K562 (cell line): Measurements from ENCODE around the gene GNAI2.

ENCODE experiments used
- E2F1 ChIP-seq: sonication (generic); formaldehyde crosslinking; IDR thresholded peaks from 2 replicates; pipeline ENCODE4 v1.8.1; 2023; ENCODE audit warnings: mild to moderate bottlenecking, missing genetic modification reagents, moderate library complexity
- MYBL2 ChIP-seq, 2 experiments: fragments of 450-650 bp in 1 of 2; sonication (generic) in 1 of 2; formaldehyde crosslinking in 1 of 2; IDR thresholded peaks; 2 replicates each; pipeline versions ENCODE4 v1.6.1 to v1.8.1; 2017 to 2022; ENCODE audit warnings: borderline replicate concordance in 1 of 2, inconsistent platforms in 1 of 2, low read depth in 1 of 2, mild to moderate bottlenecking in 1 of 2, missing genetic modification reagents in 1 of 2, moderate library complexity in 1 of 2
- PHB2 ChIP-seq: fragments of 450-650 bp; IDR thresholded peaks from 2 replicates; pipeline ENCODE4 v1.6.1; 2017; ENCODE audit warnings: low read depth
- PKNOX1 ChIP-seq: fragments of 450-650 bp; IDR thresholded peaks from 2 replicates; pipeline ENCODE4 v1.6.1; 2016
- TFAM ChIP-seq: fragments of 250-450 bp; sonication (Bioruptor Pico); conservative IDR thresholded peaks from 2 replicates; pipeline ENCODE4 v1.5.0; 2021; ENCODE audit warnings: mild to moderate bottlenecking, moderate library complexity
- ZNF274 ChIP-seq: IDR thresholded peaks from 2 replicates; pipeline ENCODE4 v1.6.1; 2011; ENCODE audit warnings: low read depth, mild to moderate bottlenecking, low read length, moderate library complexity, borderline replicate concordance
- ZNF384 ChIP-seq: IDR thresholded peaks from 2 replicates; pipeline ENCODE4 v1.6.1; 2012; ENCODE audit warnings: low read depth, low read length, improper control_type of control experiment
- ZNF707 ChIP-seq: fragments of 250-450 bp; sonication (Bioruptor Pico); conservative IDR thresholded peaks from 2 replicates; pipeline ENCODE4 v1.8.0; 2022; ENCODE audit warnings: inconsistent platforms, mild to moderate bottlenecking, moderate library complexity
- ZNF75A ChIP-seq: fragments of 450-650 bp; formaldehyde crosslinking; IDR thresholded peaks from 2 replicates; pipeline ENCODE4 v1.4.0; 2020; ENCODE audit warnings: mild to moderate bottlenecking
- TF ChIP-seq, protein P1 (sequence below), 3 experiments: IDR thresholded peaks in 2 of 3; conservative IDR thresholded peaks in 1 of 3; 2 replicates each; pipeline ENCODE4 v1.5.1; 2011 to 2012; ENCODE audit warnings: low read length in 3 of 3, mild to moderate bottlenecking in 3 of 3, control low read depth in 2 of 3, improper control_type of control experiment in 1 of 3, inconsistent platforms in 1 of 3, low read depth in 1 of 3, mixed read lengths in 1 of 3, moderate library complexity in 1 of 3; ENCODE audit not compliant: insufficient read depth in 2 of 3
- TF ChIP-seq, protein P2 (sequence below): fragments of 250-450 bp; sonication (Bioruptor Pico); IDR thresholded peaks from 2 replicates; pipeline ENCODE4 v1.8.0; 2022; ENCODE audit warnings: moderate library complexity, mild to moderate bottlenecking, inconsistent platforms
- TF ChIP-seq, protein P3 (sequence below): sonication (generic); formaldehyde crosslinking; IDR thresholded peaks from 2 replicates; pipeline ENCODE4 v1.9.0; 2022; ENCODE audit warnings: mild to moderate bottlenecking, missing genetic modification reagents

GRCh38 chr3:50217681-50218080 lies 18.3 kb upstream of the GNAI2 start:
- TF ChIP-seq, protein P1, sequence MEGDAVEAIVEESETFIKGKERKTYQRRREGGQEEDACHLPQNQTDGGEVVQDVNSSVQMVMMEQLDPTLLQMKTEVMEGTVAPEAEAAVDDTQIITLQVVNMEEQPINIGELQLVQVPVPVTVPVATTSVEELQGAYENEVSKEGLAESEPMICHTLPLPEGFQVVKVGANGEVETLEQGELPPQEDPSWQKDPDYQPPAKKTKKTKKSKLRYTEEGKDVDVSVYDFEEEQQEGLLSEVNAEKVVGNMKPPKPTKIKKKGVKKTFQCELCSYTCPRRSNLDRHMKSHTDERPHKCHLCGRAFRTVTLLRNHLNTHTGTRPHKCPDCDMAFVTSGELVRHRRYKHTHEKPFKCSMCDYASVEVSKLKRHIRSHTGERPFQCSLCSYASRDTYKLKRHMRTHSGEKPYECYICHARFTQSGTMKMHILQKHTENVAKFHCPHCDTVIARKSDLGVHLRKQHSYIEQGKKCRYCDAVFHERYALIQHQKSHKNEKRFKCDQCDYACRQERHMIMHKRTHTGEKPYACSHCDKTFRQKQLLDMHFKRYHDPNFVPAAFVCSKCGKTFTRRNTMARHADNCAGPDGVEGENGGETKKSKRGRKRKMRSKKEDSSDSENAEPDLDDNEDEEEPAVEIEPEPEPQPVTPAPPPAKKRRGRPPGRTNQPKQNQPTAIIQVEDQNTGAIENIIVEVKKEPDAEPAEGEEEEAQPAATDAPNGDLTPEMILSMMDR (IDR thresholded peaks at IDR 0.05 in 2 of 3, conservative IDR thresholded peaks at IDR 0.05 in 1 of 3; ENCODE audit: insufficient read depth in 2 of 3, low read depth in 1 of 3, low read length in 3 of 3), result no peak
- no peak for TF ChIP-seq E2F1 (CRISPR knock-in tag)
- TF ChIP-seq MYBL2 (IDR thresholded peaks at IDR 0.05; ENCODE audit: low read depth), result no peak
- TF ChIP-seq MYBL2 (CRISPR knock-in tag; IDR thresholded peaks at IDR 0.05; ENCODE audit: borderline replicate concordance), result no peak
- no peak for TF ChIP-seq ZNF384
- no peak for TF ChIP-seq ZNF75A (CRISPR knock-in tag)
- TF ChIP-seq, protein P2, sequence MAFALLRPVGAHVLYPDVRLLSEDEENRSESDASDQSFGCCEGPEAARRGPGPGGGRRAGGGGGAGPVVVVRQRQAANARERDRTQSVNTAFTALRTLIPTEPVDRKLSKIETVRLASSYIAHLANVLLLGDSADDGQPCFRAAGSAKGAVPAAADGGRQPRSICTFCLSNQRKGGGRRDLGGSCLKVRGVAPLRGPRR (CRISPR knock-in tag), result no peak
- no peak for TF ChIP-seq PHB2
- TF ChIP-seq, protein P3, sequence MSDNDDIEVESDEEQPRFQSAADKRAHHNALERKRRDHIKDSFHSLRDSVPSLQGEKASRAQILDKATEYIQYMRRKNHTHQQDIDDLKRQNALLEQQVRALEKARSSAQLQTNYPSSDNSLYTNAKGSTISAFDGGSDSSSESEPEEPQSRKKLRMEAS (CRISPR knock-in tag), result no peak
- no peak for TF ChIP-seq ZNF707 (CRISPR knock-in tag)
- TF ChIP-seq TFAM (CRISPR knock-in tag), result no peak
- TF ChIP-seq PKNOX1, result no peak
- TF ChIP-seq ZNF274, result no peak
